HG03135 (cell line): Measurements from ENCODE around the gene TPM1.

Source experiments
- ATAC-seq: cut with Tn5 transposase; IDR thresholded peaks from one replicate; pipeline ENCODE4 v1.9.1; 2021; ENCODE audit warnings: mild to moderate bottlenecking, moderate library complexity; ENCODE audit not compliant: unreplicated experiment

Gene TPM1

DNA sequence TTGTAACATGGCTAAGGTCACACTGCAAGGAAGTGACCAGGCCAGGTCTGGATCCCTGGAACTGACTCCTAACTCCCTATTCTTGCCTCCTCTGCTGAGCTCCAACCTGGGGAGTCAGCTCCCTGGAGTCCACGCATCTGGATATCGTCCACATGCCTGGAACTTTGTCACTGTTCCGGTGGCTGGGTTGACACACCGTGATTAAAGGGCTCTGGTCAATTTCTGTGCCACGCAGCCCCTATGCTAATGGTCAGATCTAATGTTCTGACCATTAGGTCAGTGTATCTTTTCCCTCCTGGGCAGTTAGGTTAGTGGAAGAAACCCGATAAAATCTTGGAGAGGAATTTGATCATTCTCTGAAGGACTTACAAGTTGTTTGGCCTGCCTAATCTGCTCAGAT, 1.6 kb upstream of the TPM1 start:
- ATAC-seq, result no peak

- ATAC-seq, result no peak
These were observed 1.1 kb upstream of the TPM1 start for GRCh38 chr15:63041402-63041973.

- no peak for ATAC-seq
These were observed 359 bp downstream of the TPM1 start for GRCh38 chr15:63042877-63043334.

DNA sequence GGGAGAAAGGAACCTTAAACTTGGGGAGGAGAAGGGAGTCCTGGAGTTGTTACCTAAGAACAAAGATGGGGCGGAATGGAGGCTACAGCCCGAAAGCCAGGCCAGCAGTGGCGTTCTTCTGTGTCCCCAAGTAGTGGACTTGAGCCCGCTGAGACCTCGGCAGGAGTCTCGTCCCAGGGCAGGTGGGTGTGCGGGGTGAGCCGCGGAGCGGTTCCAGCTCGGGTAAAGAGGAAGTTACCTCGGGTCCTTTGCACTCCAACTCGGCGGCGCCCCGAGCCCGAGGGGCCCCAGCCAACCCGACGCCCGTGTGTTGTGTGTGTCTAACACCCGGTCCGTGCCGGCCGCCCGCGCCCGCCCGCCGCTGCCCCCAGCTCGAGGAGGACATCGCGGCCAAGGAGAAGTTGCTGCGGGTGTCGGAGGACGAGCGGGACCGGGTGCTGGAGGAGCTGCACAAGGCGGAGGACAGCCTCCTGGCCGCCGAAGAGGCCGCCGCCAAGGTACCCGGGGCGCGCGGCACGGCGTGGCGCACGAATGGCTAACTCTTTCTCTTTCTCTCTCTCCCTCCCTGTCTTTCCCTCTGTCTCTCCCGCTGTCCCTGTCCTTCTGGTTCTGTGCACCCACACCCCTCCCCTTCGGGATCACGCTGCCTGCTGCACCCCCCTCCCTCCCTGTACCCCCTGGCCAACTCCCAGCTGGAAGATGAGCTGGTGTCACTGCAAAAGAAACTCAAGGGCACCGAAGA, 959 bp downstream of the TPM1 start:
- ATAC-seq, result no peak

DNA sequence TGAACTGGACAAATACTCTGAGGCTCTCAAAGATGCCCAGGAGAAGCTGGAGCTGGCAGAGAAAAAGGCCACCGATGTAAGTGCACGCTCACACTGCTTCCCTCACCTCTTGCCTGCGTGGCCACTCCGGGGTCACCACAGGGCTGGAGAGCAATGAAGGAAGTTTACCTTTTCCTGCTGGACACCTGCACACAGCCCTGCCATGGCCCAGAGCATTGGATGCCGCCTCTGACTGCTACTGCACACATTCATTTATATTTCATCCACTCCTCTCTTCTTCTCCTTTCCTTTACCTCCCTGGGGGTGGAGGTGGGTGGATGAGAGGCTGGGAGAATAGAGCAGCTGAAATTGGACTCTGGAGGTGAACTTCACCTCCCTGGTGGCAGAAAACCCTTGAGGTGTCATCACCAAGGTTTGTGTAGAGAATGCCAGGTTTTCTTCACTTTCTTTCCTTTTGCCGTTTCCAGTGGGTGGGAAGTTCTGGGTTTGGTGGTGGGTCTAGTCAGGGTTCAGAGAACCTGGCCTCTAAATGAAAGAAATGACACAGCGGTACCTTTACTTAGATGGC, 1.6 kb downstream of the TPM1 start:
- no peak for ATAC-seq

DNA sequence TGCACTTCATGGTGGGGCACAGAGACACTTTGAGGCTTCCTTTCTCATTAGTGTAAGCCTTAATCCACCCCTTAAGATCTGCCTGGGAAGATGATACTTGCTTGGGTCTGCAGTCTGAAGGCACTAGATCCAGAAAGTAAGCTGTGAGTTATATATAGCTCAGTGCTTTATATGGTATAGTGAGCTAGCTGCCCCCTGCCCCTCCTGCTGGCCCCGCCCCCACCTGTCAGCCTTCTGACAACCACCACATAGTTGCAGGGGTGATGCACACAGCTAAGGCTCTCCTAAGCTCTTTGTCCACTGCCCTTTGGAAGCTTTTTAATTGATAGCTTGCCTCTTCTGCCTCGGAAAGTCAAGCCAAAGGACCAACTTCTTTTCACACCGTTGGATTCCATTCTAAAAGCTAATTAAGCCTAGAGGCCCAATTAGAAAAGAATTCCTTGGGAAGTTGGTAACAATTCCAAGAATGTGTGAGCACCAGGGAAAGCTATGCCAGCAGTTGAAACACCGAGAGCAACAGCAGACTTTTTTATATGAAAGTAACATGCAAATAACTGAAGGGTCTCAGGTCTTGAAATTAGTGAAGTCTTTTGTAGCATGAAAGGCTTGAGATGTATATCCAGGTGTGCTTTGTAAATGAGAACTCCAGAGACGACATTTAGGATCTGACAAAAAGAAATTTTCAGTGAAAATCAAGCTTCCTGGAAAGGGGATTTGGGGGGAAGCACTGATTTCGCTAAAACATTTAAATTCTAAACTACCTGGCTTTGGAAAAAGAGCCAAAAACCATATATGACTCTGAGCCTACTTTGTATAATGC, 2.3 kb downstream of the TPM1 start:
- ATAC-seq, result no peak

DNA sequence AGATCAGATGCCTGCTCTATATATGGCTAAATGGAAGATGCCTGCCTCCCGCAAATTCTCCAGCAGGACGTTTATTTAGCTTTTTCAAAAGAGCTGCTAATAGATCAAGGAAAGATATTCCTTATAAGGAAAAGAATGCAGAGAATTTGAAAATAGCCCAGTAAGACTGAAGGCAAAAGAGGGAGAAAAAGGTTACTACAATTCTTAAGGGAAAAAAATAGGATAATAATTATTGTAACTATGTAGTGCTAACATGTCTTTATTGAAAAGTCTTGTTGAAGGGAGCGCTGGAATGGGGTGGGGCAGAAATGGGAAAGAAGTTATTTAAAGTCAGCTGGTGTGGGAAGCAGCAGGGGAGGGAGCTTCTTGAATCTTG, 2.9 kb downstream of the TPM1 start:
- no peak for ATAC-seq

DNA sequence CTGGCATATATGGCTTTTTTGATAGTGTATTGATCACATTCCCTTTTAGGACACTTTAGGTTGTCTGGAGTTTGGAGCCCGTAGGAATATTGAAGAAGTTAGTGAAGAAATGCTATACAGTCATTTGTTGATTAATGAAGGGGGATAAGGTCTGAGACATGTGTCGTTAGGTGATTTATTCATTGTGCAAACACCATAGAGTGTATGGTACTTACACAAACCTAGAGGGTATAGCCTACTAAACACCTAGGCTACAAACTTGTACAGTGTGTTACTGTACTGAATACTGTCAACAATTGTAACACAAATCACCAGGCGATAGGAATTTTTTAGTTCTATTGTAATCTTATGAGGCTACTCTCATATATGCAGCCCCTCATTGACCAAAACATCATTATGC, 3.3 kb downstream of the TPM1 start:
- no peak for ATAC-seq

DNA sequence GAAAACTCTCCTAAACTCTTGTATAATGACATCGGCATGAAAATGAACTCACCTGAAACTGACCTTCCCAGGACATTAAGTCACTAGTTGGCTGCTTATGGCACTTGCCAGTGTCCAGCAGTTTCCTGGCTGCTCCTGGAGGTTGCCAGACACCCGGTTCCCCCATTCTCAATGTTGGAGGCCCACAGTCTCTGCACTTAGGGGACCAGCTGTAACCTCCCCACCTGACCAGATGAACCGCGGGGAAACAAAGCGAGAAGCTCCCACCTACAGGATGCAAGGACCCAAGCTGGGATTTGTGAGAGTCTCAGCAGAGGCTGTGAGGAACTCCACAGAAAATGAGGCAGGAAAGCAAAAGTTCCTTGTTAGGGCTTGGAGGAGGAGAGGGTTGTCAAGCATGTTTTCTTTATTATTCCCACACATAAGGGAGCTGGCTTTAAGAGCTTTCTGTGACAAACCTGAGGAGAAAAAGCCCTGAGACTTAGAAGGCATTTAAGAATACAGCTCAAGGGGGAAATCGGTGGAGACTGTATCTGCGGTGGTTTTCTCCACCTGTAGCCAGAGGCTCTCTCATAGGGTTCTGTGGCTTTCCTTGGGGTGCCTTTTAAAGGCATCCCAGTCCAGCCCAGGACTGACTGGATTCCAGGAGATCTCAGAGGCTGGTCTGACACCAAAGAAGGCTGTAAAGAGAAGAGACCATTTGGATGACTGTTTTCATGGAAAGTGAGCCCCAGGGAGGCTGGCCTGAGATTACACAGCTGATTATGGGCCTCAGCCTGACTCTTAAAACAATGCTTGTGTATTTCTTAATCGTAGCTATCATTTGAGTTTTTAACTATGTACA, 4.6 kb downstream of the TPM1 start:
- ATAC-seq, result no peak

DNA sequence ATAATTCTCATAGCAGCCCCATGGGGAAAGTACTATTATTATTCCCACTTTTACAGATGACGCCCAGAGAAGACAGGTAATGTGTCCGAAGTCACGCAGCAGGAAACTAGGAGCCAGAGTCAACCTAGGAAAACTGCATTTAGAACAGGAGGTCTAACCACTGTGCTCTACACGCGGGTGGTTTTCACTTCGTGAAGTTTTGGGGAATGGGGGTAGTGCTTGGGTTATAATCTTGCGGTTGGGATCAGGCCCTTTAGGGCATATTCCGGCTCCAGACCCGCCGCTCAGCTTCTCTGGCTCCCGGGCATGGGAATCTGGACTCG, 5.2 kb downstream of the TPM1 start:
- ATAC-seq, result no peak

DNA sequence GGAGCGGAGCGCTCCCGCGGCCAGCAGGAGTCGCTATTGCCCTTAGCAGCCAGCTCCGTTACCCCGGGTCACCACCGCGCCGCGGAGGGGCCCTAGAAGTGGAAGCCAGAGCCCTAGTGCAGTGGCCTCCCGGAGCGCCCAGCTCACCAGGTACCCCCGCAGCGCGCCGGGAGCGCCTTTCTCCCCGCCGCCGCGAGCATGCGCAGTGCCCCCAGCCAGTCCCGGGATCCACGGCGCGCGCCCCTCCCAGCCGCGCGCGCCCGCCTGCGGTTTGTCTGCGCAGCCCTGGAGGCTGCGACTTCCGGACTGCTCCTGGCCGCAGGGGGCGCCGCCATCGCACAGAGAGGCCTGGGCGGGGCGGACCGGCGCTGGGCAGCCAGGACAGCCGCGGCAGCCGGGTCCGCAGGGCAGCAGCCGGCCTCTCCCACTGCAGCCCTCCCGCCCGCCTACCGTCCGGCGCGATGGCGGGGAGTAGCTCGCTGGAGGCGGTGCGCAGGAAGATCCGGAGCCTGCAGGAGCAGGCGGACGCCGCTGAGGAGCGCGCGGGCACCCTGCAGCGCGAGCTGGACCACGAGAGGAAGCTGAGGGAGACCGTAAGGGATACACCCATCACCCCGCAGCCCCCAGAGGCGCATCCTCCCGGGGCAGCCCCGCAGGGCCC, 5.7 kb downstream of the TPM1 start:
- peak; percentile 81 for ATAC-seq

- ATAC-seq, result peak; percentile 17
These were observed 6.5 kb downstream of the TPM1 start for GRCh38 chr15:63048776-63049665.

- no peak for ATAC-seq
These were observed 7.3 kb downstream of the TPM1 start for GRCh38 chr15:63049783-63050371.

DNA sequence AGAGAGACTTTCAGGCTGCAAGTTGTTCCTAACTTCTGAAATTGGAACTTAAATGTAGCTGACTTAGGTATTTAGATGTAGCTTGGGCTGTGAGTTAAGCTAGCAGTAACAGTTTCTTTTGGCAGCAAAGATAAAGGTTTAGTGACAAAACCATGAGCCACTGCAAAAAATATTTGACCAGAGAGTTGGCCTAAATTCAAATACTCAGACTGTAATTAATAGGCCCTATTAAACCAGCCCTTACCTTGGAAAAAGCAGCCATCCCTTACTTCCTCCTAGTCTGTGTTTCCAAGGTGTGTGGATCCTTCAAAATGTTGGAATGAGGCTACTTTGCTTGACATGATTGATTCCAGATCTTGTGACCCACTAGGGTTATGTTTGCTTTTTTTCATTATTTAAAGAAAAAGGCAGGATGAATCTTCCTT, 8.2 kb downstream of the TPM1 start:
- no peak for ATAC-seq

GRCh38 chr15:63051156-63052066, 8.9 kb downstream of the TPM1 start:
- ATAC-seq, result no peak

DNA sequence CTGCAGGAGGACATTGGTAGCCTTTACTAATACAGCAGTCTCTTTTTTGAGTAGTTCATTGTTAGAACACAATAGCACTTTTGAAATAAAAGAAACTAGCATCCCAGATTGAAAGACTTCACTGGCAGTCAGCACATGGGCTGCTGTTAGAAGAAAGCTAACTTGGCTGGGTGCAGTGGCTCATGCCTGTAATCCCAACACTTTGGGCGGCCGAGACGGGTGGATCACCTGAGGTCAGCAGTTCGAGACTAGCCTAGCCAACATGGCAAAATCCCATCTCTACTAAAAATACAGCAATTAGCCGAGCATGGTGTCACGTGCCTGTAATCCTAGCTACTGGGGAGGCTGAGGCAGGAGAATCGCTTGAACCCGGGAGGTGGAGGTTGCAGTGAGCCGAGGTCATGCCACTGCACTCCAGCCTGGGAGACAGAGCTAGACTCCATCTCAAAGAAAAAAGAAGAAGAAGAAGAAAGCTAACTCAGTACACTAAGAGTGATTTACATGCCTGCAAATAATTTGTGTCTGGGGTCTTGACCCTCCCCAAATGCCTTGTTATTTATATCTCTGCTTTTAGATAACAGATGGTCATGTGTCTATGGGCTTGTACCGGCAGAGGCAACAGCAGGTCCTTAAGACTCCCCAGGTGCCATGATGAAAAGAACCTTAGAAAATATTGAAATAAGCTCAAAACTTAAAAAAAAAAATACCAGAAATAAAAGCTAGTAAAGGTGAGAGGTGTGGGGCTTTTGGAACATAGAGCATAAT, 9.7 kb downstream of the TPM1 start:
- no peak for ATAC-seq
